Fibroblast of gingiva (primary cell): ENCODE data around the gene DNMT3B.

Experiments used
- DNase-seq: peaks from one replicate; pipeline ENCODE4 v3.0.0-alpha.2; 2011; ENCODE audit warnings: low read depth

DNMT3B gene

GRCh38 chr20:32823737-32824588 is 61.8 kb downstream of the DNMT3B start:
- DNase-seq = peak; percentile 13

GRCh38 chr20:32828029-32828680 is 66.0 kb downstream of the DNMT3B start:
- no peak for DNase-seq

GRCh38 chr20:32829311-32830005 is 67.3 kb downstream of the DNMT3B start:
- DNase-seq = peak; percentile 30

GRCh38 chr20:32830437-32830836 is 68.3 kb downstream of the DNMT3B start:
- peak; percentile 55 for DNase-seq

GRCh38 chr20:32831982-32832381 is 69.8 kb downstream of the DNMT3B start:
- DNase-seq = peak; percentile 11

- no peak for DNase-seq
These were observed 70.5 kb downstream of the DNMT3B start for GRCh38 chr20:32832664-32833063.

- DNase-seq = no peak
These were observed 72.8 kb downstream of the DNMT3B start for GRCh38 chr20:32834972-32835371.

GRCh38 chr20:32837157-32837556 is 75.0 kb downstream of the DNMT3B start:
- DNase-seq = no peak

GRCh38 chr20:32839227-32839981 is 77.2 kb downstream of the DNMT3B start:
- no peak for DNase-seq

GRCh38 chr20:32839982-32840285 is 77.7 kb downstream of the DNMT3B start:
- no peak for DNase-seq

- DNase-seq = no peak
These were observed 79.0 kb downstream of the DNMT3B start for GRCh38 chr20:32841174-32841573.

- DNase-seq = no peak
These were observed 79.4 kb downstream of the DNMT3B start for GRCh38 chr20:32841632-32842031.

GRCh38 chr20:32842688-32843524 is 80.7 kb downstream of the DNMT3B start:
- DNase-seq = no peak

- no peak for DNase-seq
These were observed 83.6 kb downstream of the DNMT3B start for GRCh38 chr20:32845786-32846185.

- DNase-seq = no peak
These were observed 84.7 kb downstream of the DNMT3B start for GRCh38 chr20:32846852-32847251.

- DNase-seq = no peak
These were observed 85.8 kb downstream of the DNMT3B start for GRCh38 chr20:32847964-32848363.

GRCh38 chr20:32848846-32849245 is 86.7 kb downstream of the DNMT3B start:
- no peak for DNase-seq

GRCh38 chr20:32849577-32849976 is 87.4 kb downstream of the DNMT3B start:
- DNase-seq = no peak

GRCh38 chr20:32855387-32855786 is 93.2 kb downstream of the DNMT3B start:
- no peak for DNase-seq

- DNase-seq = peak; percentile 41
These were observed 96.0 kb downstream of the DNMT3B start for GRCh38 chr20:32858189-32858588.
